HG02623 (cell line): ENCODE data around the gene MED9.

ENCODE experiments used
- ATAC-seq: cut with Tn5 transposase; IDR thresholded peaks from one replicate; pipeline ENCODE4 v1.9.1; 2021; ENCODE audit warnings: moderate library complexity; ENCODE audit not compliant: unreplicated experiment

The MED9 gene

GRCh38 chr17:17514993-17515933 is 38.5 kb downstream of the MED9 start:
- ATAC-seq = no peak

- no peak for ATAC-seq
Measured at GRCh38 chr17:17515934-17516930, 39.4 kb downstream of the MED9 start.

GRCh38 chr17:17516941-17517720 is 40.3 kb downstream of the MED9 start:
- ATAC-seq = no peak

- ATAC-seq = no peak
Measured at GRCh38 chr17:17518014-17518413, 41.2 kb downstream of the MED9 start.

- ATAC-seq = no peak
Measured at GRCh38 chr17:17518951-17519350, 42.2 kb downstream of the MED9 start.

GRCh38 chr17:17519886-17520285 is 43.1 kb downstream of the MED9 start:
- no peak for ATAC-seq

- no peak for ATAC-seq
Measured at GRCh38 chr17:17520599-17521232, 43.9 kb downstream of the MED9 start.

GRCh38 chr17:17523001-17523730 is 46.4 kb downstream of the MED9 start:
- no peak for ATAC-seq

GRCh38 chr17:17523731-17524490 is 47.1 kb downstream of the MED9 start:
- ATAC-seq = no peak

GRCh38 chr17:17525311-17525710 is 48.5 kb downstream of the MED9 start:
- ATAC-seq = no peak

GRCh38 chr17:17525956-17526355 is 49.2 kb downstream of the MED9 start:
- no peak for ATAC-seq

- no peak for ATAC-seq
Measured at GRCh38 chr17:17526369-17526768, 49.6 kb downstream of the MED9 start.

- ATAC-seq = no peak
Measured at GRCh38 chr17:17527534-17527933, 50.7 kb downstream of the MED9 start.

GRCh38 chr17:17527956-17528500 is 51.2 kb downstream of the MED9 start:
- no peak for ATAC-seq

GRCh38 chr17:17528696-17529652 is 52.2 kb downstream of the MED9 start:
- no peak for ATAC-seq

- ATAC-seq = no peak
Measured at GRCh38 chr17:17531156-17531555, 54.4 kb downstream of the MED9 start.

- no peak for ATAC-seq
Measured at GRCh38 chr17:17532991-17533390, 56.2 kb downstream of the MED9 start.
